Measurements from ENCODE around the gene SLC4A1.

The SLC4A1 gene

DNA sequence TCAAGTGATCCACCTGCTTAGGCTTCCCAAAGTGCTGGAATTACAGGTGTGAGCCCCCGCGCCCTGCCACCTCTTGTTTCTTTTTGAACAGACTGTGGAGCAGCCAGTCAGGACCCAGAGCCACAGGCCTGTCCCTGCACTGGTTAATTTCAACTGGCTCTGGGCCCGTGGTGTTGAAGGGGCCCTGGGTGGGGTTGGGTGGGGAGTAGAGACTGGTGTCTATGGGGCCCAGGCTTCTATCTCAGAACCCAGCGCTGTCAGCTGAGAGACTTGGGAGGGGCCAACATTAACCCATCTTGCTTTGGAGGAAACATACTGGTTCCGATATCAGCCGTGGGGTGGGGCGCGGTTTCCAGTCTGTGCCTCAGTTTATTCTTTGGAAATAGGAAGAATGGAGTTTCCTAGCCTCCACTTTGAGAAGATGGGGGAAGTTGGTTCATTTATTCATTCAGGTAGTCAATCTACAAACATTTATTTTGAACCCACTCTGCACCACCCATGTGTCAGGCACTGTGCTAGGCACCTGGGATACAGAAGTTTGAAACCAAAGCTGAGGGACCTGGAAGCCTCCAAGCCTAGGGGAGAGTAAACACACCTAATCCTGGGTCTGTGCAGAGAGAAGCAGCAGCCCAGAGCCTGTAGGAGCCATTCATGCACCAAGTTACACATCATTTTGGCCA is 15.5 kb upstream of the SLC4A1 start:
- no peak for DNase-seq (ENCODE audit: low read depth)

DNA sequence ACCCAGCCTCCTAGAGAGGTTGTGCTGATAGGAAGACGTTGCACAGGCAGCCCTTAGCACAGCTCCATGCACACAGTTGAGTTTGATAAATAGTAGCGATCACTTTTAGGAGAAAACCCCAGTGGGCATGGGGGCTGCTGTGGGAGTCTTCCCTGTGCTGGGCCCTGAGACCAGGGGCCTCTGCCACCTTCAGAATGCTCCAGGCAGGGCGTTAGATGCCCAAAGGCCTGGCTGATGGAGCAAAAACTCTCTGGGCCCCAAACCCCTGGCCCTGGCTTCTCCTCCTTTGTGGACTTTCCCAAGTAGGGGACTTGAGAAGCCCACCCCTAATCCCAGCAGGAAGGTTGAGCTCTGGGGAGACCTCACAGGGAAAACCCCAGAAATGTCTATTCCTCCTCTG is 14.3 kb upstream of the SLC4A1 start:
- DNase-seq (ENCODE audit: low read depth), result no peak

DNA sequence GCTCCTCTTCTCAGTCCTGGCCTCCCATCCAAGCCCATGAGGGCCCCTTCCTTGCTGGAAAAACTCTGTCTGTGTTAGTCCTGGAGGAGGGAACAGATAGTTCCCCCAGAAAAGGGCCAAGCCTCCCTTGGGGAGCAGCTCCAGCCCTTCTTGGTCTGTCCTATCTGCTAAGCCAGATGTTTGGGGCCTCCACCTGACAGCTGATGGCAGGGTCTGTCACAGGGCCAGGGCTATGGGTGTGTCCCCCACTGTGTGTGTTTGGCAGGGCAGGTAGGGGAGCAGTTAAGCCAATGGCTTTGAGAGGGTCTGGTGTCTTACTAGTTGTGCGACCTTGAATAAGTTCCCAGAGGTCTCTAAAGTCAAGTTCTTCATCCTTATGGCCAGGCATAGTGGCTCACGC is 13.6 kb upstream of the SLC4A1 start:
- no peak for DNase-seq (ENCODE audit: low read depth)

DNA sequence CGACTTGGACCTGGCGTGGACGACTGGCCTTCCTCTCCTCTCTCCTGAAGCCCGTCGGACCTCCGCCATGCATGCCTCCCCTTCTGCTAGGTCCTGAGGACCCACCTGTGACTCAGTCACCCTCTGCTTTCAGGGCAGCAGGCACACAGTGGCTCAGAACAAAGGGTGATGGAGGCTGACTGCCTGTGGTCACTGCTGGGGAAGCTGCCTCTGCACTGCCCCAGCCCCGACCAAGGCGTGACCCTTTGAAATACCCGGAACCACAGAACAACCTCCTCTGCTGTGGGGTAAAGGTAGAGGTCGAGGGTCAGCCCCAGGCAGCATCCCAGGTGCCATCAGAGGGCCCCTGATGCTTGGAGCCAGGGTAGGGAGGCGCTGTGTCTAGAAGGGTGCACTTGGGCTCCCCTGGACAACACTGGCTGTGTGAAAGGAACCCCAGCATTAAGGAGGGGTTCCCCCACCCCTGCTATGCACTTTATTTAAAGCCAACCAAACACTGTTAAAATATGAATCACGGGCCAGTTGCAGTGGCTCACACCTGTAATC is 12.5 kb upstream of the SLC4A1 start:
- DNase-seq (ENCODE audit: low read depth), result no peak

DNA sequence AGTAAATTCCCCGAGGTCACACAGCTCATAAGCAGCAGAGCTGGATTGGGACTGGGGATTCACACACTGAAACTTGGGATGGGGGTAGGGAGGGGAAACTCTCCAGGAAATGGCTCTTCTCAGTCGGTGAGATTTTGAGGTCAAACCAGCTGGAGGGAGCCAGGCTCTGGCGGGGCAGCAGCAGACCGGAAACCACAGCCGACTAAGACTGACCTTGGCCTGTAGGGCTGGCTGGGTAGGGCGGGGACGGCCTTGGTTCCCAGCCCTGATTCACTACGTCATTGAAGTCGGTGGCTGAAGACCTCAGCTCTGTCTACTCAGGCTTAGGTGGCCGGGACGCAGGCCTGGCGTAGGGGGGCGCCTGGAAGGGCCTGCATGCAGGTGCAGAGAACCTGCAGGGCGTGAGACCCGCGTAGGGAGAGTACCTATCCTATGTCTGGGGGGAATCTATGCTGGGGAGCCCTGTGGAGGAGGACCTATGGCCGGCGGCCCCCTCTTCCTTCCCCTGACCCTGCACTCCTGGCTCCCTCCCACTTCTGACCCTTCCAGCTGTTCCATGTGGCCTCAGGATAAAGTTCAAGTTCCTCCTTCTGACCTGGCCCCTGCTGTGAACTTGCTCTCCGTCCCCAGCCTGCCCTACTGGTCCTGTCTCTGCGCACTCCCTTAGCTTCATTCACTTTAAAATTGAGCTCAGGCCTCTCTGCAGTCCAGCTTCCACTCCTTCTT is 11.9 kb upstream of the SLC4A1 start:
- peak; percentile 50 for DNase-seq (ENCODE audit: low read depth)

DNA sequence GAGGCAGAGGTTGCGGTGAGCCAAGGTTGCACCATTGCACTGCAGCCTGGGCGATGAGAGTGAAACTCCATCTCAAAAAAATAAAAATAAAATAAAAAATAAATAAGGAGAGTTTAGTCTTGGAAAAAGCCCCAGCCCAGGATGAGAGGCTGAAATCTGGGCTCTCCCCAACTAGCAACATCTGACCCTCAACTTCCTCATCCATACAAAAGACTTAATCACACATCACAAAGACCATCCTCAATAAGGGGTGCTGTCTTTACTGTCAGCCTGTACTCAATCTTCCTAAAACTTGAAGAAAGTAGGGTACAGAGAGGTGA is 11.4 kb upstream of the SLC4A1 start:
- no peak for DNase-seq (ENCODE audit: low read depth)

DNA sequence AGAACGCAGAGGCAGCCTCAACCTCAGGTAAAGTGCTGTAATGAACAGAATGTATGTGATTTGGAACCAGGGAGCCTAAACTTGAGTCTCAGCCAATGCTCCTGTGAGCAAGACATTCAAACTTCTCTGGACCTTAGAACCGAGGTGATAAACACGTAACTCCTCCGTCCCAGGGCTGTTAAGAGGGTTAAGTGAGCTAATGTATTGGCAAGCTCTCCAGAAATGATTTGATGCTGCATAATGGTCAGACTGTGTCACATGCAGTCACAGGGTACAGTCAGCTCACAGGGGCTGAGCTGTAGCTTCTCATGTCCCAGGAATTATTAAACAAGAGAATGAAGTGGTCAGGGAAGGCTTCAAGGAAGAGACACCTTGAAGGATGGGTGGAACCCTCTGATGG is 10.0 kb upstream of the SLC4A1 start:
- peak; percentile 10 for DNase-seq (ENCODE audit: low read depth)

DNA sequence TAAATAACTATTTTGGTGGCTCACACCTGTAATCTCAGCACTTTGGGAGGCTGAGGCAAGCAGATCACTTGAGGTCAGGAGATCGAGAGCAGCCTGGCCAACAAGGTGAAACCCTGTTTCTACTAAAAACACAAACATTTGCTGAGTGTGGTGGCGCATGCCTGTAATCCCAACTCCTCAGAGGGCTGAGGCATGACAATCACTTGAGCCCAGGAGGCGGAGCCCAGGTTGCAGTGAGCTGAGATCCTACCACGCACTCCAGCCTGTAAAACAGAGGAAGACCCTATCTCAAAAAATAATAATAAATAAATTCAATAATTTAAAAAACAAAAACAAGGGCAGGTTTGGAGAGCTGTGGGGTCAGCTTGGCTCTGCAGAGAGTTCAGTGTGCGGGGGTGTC is 5.7 kb upstream of the SLC4A1 start:
- DNase-seq (ENCODE audit: low read depth), result no peak

DNA sequence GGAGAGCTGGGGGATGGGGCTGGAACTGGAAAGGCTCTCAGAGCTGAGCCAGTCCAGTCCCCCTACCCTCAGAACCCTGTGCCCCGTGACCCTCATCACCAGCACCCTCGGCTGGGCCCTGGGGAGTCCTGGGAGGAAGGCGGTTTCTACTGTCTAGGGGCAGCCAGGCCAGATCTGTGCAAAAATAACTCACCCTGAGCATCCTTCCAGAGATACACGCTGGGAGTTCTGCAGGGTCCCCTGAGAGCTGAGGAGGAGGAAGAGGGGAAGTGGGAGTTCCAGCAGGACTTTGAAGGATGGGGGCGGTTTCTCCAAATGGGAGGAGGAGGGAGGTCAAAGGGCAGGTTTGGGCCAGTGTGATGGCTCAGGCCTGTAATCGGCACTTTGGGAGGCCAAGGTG is 5.0 kb upstream of the SLC4A1 start:
- DNase-seq (ENCODE audit: low read depth), result no peak

DNA sequence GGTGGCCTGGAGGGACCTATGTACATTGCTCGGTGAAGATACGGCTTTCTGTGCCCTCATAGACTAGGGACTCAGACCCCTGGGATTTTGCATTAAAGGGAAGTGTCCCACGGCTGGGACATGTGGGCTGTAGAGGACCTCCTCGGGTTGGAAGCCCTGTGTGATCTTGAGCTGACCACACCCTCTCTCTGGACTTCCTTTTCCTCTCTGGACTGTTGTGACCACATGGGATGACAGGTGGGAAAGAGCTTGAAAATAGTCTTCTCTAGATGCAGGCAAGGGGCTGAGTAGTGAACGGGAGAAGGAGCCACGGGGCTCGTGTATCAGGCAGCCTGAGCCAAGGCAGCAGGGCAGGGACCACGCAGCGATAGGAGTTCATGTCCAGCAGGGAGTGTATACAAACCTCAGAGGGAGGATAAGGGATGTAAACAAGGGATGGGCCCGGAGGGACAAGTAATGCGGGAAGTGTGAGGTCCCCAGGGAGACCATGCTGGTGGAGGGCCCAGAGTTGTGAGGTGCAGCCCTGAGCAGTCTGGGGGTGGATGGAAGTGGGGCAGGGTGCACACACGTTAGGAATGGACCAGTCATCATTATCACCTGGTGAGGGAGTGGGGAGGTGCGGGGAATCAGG is 4.5 kb upstream of the SLC4A1 start:
- no peak for DNase-seq (ENCODE audit: low read depth)

DNA sequence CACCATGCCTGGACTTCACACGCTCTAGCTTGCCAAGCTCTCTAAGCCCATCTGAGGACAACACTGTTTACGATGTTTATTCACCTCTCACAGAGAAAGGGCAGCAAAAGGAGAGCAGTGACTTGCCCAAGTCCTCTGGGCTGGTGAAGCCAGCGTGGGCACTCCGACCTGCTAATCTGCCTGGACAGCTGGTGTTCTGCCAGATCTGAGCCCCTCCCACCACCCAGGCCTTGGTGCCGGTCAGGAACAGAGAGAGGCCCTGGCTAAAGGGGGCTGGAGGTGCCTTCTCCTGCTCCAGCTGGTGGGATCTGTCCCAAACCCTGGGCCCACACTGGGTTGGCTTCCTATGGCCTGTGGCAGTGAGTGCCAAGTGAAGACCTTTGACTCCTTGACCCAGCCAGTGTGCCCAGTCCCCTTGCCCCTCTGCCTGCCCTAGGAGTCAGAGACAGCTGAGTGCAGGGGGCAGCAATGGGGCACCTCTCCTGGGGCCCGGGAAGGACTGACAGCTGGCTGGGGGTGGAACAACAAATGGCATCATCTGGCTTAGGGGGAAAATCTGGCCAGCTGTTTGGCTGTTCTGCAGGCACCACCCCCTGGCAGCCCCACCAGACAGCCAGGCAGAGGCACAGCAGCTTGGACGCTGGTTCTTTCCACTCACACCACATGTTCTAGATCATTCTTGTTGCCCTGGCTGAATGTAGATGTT is 1.8 kb upstream of the SLC4A1 start:
- DNase-seq (ENCODE audit: low read depth), result no peak

DNA sequence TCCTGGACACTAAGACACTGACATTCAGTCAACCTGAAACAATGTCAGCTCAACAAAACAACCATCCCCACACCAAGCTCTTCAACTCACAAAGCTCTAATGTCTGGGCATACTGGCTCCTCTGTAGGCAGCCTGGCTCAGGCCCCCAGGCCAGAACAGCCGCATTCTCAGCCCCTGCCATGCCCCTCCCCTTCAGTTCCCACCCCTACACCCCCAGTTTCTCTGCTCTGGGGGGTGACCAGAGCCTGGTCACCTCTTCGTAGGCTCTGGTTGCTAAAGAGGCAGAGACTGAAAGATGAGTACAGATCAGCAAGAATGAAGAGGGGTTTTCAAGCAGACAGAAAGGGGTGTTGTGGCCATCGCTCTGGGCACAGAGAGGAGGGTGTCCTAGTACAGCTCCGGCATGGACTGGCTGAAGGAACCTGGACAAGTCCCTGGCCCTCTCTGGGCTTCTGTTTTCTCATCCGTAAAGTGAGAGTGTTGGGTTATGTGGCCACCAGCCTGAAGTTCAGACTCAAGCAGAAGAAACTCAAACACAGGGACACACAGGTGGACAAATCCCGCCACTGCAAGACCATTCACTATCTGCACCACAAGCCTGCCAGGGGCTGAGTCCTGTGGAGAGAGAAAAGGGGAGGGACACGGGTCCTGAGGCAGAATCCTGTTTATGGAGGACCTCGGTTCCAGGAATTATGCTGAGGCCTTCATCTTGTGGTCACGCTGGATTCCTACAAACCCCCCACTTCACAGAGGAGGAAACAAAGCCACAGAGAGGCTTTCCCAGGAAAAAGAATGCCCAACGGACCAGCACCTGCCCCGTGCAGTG is 987 bp upstream of the SLC4A1 start:
- no peak for DNase-seq (ENCODE audit: low read depth)

DNA sequence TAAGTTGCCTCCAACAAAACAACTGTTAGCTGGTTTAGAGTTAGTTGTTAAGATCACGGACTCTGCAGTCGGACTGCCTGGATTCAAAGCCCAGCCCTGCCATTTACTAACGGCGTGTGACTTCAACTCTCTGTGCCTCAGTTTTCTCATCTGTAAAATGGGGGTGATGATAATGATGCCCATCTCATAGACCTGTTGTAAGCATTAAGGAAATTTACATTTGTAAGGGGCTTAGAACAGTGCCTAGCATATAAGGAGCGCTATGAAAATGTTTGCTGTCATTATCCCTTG is 825 bp downstream of the SLC4A1 start:
- no peak for DNase-seq (ENCODE audit: low read depth)

DNA sequence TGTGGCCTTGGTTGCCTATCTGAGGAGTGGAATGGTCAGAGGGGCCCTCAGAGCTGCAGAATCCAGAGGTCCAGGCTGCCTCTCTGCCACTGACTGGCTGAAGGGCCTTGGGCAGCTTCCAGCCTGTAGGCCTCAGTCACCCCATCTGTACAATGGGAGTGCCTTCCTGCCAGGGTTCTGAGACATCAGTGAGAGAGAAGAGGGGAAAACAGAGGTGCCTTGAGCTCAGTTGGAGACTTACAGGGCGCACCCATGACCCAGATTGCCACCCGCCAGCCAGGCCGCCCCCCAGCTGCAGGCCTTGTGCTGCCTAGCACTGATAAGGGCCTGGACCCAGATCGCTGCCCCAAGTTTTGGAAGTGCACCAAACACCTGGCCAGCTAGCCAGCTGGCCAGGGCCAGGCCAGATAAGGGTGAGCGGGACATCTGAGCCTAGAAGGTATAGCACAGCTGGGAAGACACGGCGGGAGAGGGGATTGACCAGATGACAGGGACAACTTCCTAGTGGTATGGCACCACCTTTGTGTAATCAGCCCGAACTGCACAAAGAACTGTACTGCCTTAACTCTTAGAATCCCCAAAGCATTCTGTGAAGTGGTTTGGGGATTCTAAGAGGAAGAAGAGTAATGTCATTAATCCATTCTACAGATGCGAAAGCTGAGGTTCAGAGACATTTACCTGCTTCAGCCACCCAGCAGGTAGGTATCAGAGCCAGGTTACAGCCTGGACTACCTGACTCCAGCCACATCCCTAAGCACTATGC is 1.4 kb downstream of the SLC4A1 start:
- DNase-seq (ENCODE audit: low read depth), result no peak

DNA sequence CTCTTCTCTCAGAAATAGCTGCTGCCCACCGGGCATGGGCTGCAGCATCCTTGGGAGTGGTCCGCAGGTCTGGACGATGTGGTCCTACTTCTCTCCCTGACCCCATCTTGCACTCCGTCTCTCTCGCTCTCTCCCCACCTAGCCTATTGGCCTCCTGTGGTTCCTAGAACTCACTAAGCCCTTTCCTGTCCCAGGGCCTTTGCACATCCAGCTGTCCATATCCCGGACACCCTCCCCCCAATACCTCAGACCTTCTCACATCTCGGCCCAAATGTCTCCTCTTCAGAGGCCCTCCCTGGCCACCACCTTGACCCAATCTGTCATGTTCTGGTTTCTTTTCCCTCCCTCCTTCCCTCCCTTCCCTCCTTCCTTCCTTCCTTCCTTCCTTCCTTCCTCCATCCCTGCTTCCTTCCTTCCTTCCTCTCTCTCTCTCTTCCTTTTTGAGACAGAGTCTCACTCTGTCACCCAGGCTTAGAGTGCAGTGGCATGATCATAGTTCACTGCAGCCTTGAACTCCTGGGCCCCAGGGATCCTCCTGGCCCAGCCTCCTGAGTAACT is 4.5 kb downstream of the SLC4A1 start:
- DNase-seq (ENCODE audit: low read depth), result no peak

DNA sequence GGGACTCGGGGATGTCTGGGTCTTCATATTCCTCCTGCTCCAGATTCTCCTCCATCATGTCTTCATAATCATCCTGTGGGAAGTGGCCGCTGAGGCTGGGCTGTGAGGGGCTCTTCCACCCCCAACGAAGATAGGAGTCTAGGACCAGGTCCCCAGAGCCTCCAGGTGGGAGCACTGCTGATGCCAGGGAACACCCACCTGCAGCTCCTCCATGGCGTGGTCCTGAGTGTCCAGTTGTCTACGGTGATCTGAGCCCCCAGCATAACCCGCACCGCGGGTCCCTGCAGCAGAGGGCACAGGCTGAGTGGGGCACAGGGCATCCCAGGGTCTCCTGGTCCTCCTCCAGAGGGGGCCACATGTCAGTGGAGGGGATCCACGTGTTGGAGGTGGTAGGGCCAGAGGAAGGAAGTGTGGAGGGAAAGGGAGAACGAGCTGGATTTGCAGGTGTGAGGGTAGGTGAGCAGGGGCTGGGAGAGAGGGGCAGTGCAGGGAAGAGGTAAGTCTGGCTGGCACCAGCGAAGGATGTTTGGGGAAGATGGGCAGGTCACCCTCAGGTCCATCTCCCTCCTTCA is 5.2 kb downstream of the SLC4A1 start:
- DNase-seq (ENCODE audit: low read depth), result no peak

DNA sequence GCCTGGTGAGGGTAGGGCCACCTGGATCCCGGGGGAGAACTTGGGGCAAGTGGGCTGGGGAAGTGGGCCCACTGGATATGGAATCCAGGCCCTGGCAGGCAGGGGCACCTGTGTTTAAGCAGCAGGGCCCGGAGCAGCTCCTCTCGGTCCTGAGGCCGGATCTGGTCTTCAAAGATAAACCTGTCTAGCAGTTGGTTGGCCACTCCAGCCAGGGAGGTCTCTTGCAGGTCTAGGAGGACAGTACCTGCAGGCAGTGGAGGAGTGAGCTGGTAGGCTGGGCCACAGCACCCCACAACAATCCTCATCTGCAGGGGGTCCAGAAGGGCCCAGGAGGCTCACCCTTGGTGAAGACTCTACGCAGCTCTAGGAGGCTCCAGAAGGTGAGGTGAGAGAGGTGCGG is 7.6 kb downstream of the SLC4A1 start:
- no peak for DNase-seq (ENCODE audit: low read depth)

DNA sequence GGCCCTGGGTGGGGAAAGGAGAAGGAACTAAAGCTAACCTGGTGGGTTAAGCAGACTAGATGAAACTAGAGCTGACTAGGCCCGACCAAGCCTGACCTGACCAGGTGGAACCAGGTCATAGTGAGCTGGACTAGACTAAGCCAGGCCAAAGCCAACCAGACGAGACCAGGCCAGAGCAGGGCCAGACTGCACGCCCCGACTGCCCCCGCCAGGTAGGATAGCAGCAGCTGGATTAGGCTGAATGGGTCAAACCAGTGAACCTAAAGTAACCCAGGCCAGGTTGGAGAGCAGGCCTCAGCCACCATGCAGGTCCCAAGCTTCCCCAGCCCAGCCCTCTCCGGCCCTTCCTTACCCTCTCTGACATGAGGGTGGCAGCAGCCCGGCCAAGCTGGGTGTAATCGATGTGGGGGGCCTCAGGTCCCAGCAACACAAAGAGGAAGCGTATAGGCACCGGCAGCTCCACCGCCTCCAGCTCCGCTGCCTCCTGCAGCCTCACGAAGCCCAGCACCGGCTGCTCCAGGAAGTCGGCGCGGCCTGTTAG is 9.1 kb downstream of the SLC4A1 start:
- no peak for DNase-seq (ENCODE audit: low read depth)

DNA sequence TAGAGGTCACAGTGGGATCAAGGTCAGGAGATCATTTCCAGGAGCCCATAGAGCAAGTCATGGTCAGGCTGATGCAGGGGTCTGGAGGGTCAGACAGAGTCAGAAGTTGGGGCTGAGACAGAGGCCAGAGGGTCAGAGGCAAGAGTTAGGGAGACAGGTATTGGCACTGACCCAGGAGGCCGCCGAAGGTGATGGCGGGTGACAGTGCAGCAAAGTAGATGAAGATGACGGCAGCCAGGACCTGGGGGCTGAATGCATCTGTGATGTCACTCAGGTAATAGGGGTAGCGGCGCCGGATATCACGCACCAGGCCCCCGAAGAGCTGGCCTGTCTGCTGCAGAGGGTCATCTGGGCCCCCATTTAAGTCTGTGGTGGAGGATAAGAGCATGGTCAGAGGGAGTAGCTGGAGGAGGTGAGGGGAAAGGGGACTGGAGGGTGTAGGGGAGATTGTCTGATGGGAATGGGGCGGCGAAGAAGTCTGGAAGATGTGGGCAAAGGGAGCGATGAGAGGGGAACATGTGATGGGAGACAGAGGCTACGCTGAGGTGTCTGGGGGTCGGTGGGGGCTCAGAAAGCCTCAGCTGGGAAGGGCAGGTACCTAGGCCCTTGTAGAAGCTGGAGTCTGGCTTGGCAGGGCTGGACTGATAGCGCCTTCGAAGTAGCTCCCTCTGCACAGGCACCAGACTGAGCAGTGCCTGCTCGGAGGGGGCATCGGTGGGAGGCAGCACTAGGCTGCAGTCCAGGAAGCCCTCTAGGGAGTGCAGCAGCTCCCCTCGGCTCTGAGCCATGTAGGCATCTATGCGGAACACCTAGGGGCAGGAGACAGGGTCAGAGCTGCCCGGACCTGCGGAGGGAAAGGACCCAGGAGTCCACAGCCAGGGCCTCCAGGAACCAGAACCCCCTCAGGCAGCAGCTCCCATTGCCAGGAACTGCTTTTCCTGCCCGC is 9.8 kb downstream of the SLC4A1 start:
- no peak for DNase-seq (ENCODE audit: low read depth)
